GM21360 (cell line): ENCODE data around the gene FILIP1L.
A peak's percentile ranks its signal among the peaks of the same experiment; 100 is the strongest.

Source experiments
- ATAC-seq: cut with Tn5 transposase; IDR thresholded peaks from one replicate; pipeline ENCODE4 v1.9.1; 2021; ENCODE audit warnings: mild to moderate bottlenecking, moderate library complexity; ENCODE audit not compliant: unreplicated experiment

FILIP1L gene

GRCh38 chr3:100114413-100115030, at the start of gene FILIP1L:
Gene FILIP1L, minus strand, starts transcription at chr3:100114501.
- ATAC-seq: no peak

DNA sequence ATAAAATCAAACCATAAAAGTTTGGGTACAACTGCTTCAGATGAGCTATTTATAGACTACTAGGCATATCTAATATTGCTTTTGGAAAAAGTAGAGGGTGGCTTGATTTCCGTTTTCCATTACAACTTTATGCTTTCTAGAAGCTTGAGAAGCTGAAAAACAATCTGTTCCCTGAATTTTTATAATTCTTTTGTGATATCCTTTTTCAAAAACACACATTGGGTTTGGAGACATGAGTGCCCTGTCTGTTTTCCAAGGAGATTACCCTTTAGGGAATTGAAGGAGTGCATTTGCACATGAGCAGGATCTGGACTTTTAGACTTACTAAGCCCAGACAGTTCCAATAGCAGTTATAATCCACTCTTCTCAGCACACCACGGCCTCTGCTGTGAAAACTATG, 49.5 kb upstream of the FILIP1L start:
- ATAC-seq: no peak

DNA sequence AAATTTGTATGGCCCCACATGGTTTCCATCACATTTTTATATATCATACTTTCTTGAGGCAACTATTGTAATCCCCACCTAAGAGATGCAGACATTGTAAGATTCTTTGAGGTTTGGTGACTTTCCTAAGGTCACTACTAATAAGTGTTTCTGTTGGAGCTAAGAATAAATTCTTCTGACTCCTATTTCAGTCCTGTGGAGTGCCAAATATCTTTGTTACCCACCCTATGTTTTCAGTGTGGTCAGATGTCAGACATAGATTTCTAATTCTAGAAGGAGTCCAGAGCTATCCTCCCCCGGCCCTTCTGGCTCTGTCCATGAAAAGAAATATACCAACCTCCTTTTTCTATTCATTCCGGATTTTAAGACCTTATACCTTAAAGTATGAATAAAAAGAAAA, 46.2 kb upstream of the FILIP1L start:
- no peak for ATAC-seq

- ATAC-seq: no peak
Observed at GRCh38 chr3:100159331-100160153, 45.2 kb upstream of the FILIP1L start.

DNA sequence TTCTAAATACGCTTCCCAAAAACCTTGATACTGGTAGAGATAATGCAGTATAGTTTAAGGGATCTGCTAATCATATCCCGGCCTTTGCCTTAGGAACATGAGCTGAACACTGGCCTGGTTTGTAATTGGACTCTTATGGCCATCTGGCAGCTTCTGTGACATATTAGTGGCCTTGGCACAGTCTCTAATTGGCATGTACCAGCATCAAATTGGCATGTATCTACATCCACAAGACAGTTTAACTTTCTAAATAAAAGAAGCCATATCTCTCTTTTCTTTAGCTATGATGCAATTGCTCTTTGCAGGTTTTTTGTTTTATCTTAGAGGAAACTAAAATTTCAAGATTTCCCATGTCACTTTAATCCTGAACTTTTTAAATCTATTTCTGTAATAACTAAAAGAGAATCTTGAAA, 44.6 kb upstream of the FILIP1L start:
- ATAC-seq: no peak

- no peak for ATAC-seq
Observed at GRCh38 chr3:100157685-100158084, 43.4 kb upstream of the FILIP1L start.

GRCh38 chr3:100155590-100155989, 41.3 kb upstream of the FILIP1L start:
- no peak for ATAC-seq

GRCh38 chr3:100155128-100155527, 40.8 kb upstream of the FILIP1L start:
- ATAC-seq: no peak

DNA sequence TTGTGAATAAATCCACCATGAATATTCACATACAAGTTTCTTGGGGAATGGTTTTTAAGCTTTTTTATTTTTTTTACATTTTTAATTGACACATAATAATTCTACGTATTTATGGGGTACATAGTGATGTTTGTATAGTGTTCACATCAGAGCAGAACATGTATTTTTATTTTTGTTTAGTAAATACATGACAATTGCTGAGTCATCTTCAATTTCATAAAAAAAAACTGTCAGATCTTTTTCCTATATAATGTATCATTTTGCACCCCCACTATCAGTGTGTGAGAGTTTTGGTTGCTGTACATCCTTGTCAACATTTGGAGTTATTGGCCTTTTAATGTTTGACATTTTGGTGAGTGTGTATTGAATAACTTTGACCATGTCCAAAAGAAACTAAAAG, 39.9 kb upstream of the FILIP1L start:
- ATAC-seq: no peak

DNA sequence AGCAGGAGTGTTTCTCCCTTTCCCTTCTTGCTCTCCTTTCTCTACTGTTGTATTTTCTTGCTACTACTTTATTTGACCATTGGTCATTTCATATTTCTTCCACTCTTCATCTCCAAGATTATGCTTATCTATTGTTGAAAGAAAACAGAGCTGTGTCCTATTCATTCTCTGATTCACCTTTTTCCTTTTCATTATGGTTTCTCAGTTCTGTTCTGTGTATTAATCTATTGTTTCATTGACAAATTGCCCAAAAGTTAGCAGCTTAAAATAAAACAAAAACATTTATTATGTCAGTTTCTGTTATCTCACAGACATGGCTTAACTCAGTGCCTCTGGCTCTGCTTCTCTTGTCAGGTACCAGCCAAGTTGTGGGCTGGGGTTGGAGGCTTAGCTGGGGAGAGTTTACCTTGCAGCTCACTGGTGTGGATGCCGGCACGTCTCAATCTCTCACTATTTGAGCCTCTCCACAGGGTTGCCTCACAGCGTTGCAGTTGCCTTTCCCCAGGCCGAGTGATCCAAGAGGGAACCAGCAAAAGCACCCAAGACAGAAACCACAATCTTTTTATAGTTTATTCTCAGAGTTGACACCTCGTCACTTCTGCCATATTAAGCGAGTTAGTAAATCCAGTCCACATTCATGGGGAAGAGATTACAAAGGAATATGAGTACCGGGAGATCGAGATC, 36.9 kb upstream of the FILIP1L start:
- no peak for ATAC-seq

DNA sequence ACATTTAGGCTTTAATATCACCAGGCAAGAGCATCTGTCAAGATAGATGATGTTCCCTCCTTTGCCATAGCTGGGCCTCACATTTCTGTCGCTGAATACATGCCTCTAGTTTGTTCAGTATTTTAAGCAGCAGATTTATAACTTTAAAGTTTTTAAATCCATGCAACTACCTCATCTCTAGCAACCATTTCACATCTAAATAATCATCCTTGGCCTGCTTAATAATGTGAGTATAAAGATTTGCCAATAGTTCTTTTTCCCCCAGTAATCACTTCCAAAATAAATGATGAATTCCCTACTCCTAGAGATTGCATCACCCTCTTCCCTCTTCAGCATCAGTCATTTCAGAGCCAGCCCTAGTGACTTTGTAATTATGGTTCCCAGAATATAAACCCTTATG, 36.2 kb upstream of the FILIP1L start:
- no peak for ATAC-seq

DNA sequence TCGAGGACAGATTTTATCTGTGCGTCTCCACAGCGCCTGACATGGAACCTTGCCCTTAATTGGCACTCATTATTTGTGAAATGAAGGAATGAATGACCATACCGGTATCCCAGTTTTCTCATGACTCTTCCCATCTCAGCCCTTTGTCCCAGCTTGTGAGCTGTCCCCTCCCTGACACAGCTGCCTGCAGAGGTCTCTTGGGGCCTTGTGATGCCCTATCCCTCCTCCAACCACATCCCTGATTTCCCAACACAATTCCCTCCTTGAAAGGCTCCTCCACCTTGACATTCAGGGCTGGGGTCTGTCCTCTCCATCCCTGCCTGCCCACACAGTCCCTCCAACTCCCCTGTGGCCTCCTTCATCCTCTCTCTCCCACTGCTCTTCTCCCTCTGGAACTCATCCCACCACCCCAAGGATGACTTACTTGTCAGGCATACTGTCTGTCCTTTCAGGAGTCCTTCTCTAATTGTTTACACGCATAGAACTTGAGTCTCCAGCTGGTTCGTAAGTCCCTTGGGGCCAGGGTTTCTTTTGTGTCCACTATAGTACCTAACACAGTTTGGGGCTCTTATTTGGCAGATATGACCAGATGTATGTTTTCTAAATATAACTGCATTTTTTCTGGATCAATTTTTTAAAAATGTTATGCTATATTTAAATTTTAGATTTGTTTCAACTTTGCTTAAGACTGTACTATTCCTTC, 35.6 kb upstream of the FILIP1L start:
- no peak for ATAC-seq

DNA sequence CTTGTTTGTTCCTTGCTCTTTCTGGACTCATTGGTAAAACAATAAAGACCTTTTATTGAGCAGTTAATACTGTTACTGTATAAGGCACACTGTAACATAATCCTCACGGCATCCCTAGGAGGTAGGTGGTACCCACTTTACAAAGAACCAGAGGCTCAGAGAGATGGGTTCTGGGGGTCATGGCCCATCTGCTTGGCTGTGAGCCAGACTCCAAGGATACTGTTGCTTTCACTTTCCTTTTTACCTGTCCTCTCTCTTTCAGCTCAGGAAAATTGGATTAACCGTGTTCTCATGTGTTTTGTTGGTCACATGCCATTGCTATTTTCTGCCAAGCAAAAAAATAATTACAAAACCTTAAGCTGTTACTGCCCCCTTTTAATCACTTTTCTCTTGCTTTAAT, 34.8 kb upstream of the FILIP1L start:
- no peak for ATAC-seq

GRCh38 chr3:100144255-100144866, 30.1 kb upstream of the FILIP1L start:
- ATAC-seq: peak; percentile 88

- ATAC-seq: no peak
Observed at GRCh38 chr3:100141586-100141985, 27.3 kb upstream of the FILIP1L start.

GRCh38 chr3:100140976-100141375, 26.7 kb upstream of the FILIP1L start:
- ATAC-seq: no peak

GRCh38 chr3:100136921-100137320, 22.6 kb upstream of the FILIP1L start:
- ATAC-seq: no peak

DNA sequence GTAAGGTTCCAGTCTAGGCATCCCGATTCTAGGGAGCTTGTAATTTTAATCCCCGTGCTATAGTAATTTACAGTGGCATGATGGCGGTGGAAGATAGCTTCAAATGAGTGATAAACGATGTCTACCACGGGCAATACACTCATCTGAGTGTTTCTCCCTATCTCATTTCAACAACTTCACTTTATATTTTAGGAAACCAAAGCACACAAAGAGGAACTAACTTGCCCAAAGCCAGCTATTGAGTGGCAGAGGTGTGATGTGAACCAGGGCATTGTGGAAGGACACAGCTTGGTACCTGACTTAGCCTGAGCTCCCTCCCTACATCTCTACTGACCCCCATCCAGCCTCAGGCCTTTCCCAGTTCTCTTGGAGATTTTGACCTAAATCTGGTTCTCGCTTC, 16.9 kb upstream of the FILIP1L start:
- ATAC-seq: no peak

DNA sequence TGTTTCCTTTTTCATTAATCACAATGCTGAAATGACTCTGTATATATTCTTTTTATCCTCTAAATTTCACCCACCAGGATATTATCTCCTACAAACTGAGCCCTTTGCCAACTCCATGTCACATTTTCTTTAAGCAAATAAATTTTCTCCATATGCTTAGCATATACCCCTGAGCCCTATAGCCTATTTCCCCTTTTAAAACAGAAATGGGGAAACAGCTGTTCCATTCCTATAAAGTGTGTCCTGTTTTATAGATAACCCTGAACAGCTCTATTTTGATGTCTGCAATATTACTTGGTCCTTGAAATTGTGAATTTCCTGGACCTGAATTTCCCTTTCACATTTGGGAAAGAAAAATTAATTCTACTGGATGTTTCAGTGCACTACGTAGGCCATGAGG, 15.6 kb upstream of the FILIP1L start:
- ATAC-seq: no peak

DNA sequence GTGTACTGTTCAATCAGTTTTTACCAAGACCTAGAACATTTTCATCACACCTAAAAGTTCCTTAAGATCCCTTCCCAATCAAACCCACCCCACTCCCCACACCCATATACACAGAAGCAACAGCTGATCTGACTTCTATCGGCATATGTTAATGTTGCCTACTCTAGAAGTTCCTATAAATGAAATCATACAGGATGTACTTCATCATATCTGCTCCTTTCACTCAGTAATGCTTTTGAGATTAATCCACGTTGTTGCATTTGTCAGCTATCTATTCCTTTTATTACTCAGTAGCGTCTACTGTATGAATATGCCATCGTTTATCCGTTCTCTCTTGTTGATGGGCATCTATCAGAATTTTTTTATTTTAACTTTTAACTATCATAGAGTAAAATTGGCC, 14.3 kb upstream of the FILIP1L start:
- ATAC-seq: no peak

DNA sequence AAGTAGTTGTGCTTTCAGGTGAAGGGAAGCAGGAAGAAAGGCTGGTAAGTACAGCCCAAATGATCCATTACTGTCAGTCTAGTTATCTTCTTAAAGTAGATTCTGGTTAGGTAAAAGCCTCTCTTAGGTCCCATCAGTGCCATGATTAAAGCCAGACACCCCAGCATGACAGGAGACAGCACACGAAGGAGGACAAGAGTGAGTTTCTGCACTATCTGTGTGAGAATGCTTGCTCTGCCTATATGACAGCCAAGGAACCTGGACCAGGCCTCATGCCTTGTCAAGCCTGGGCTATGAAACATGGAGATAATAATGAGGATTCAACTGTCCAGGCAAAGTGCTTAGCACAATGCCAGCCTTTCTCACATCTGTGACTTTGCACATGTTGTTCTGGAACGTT, 13.5 kb upstream of the FILIP1L start:
- no peak for ATAC-seq
